Measurements from ENCODE around the gene PTPRK. TPM values are rescaled to one million over a fixed set of nuclear protein-coding genes. Genes with fewer than 3 reads are reported as not detected.

Gene PTPRK
- total and polyA plus RNA-seq, 10 of the 15 experiments (the other 5 are each of a cell fraction or from before 2014, with no cell fraction given): 0.23 to 1.9 (median 0.55) TPM

GRCh38 chr6:128018821-128019220 lies 501.6 kb downstream of the PTPRK start:
- in situ Hi-C loops (cut with MboI): no loop called here
- RAD21 ChIA-PET (ENCODE audit: unreplicated experiment): no interaction called here
- no peak for TF ChIP-seq ATF2 (IDR thresholded peaks at IDR 0.05; ENCODE audit: low read length)
- TF ChIP-seq E2F8 (IDR thresholded peaks at IDR 0.05; ENCODE audit: low read depth, partially characterized antibody): no peak
- TF ChIP-seq RUNX3 (IDR thresholded peaks at IDR 0.05; ENCODE audit: low read length): no peak
- no peak for TF ChIP-seq BRCA1 (IDR thresholded peaks at IDR 0.05; ENCODE audit: low read depth, low read length)
- no peak for TF ChIP-seq ZNF24 (IDR thresholded peaks at IDR 0.05)
- no peak for TF ChIP-seq BCLAF1 (IDR thresholded peaks at IDR 0.05)
- no peak for TF ChIP-seq FOXM1 (IDR thresholded peaks at IDR 0.05; ENCODE audit: low read depth, low read length)
- TF ChIP-seq ELK1 (IDR thresholded peaks at IDR 0.05; ENCODE audit: low read depth, low read length): no peak
- TF ChIP-seq FOXK2 (IDR thresholded peaks at IDR 0.05): no peak
- no peak for TF ChIP-seq IRF5 (IDR thresholded peaks at IDR 0.05; ENCODE audit: borderline replicate concordance)
- no peak for TF ChIP-seq IRF3 (IDR thresholded peaks at IDR 0.05)
- no peak for TF ChIP-seq SPI1 (IDR thresholded peaks at IDR 0.05; ENCODE audit: borderline replicate concordance, insufficient read depth, low read depth, low read length)
- no peak for TF ChIP-seq KAT2A (conservative IDR thresholded peaks at IDR 0.05; ENCODE audit: control insufficient read depth, low read depth, low read length)
- no peak for TF ChIP-seq ZZZ3 (IDR thresholded peaks at IDR 0.05; ENCODE audit: control insufficient read depth, insufficient read length, low read depth)

More at GRCh38 chr6:128018821-128019220, 501.6 kb downstream of the PTPRK start:
- SMC1A ChIA-PET (ENCODE audit: uncharacterized antibody, unreplicated experiment): no interaction called here
- Histone ChIP-seq H2AFZ (ENCODE audit: control insufficient read depth, low read depth, low read length) (no peak overlapping the region), H3K27me3 (replicated peaks in 1 of 2; ENCODE audit: control insufficient read depth in 2 of 2, insufficient read depth in 2 of 2, low read length in 1 of 2) (no peaks in the 10 kb centered on the region), H3K9me3 (replicated peaks; ENCODE audit: control insufficient read depth, insufficient read depth, low read length) (no peaks in the 10 kb centered on the region), H3K79me2 (ENCODE audit: control insufficient read depth, insufficient read depth, low read length) (no peaks in the 10 kb centered on the region), H3K9ac (ENCODE audit: control insufficient read depth, insufficient read depth, low read length) (no peak overlapping the region), H3K36me3 (ENCODE audit: control insufficient read depth in 2 of 2, insufficient read depth in 2 of 2, low read length in 1 of 2) (no peaks in the 10 kb centered on the region), H3K4me1 (ENCODE audit: control insufficient read depth, insufficient read depth, low read length) (no peaks in the 10 kb centered on the region), H3K27ac (ENCODE audit: control insufficient read depth, insufficient read depth) (no peak overlapping the region), H4K20me1 (ENCODE audit: control insufficient read depth, insufficient read depth) (no peaks in the 10 kb centered on the region), H3K4me3 (no peak overlapping the region), H3K4me2 (ENCODE audit: control insufficient read depth, insufficient read depth) (no peak overlapping the region)
- CTCF ChIA-PET: no interaction called here
- POLR2A ChIA-PET: no interaction called here
- no peak for ATAC-seq
- no peak for FAIRE-seq
- WGBS (ENCODE audit: insufficient coverage, insufficient replicate concordance, low lambda C conversion rate, missing lambda C conversion rate): 22% methylated on average over 2 of the region's 2 CpGs
- intact Hi-C loops (cut with micrococcal nuclease; ENCODE audit: unreplicated experiment): no loop called here
- DNase-seq (ENCODE audit: low read depth, low spot score): no peak
- BruUV-seq (replicated peaks): no TSS peak

All from GM12878 (cell line).